Measurements from ENCODE around the gene EBF3. TPM values are rescaled to one million over a fixed set of nuclear protein-coding genes. Genes with fewer than 3 reads are reported as not detected.

EBF3 gene
- polyA plus RNA-seq, 3 donors: 0.79 to 1.1 (median 0.79) TPM

- DNase-seq (ENCODE audit: low read depth in 3 of 3, low spot score in 2 of 3): no peak
These were observed 70.7 kb downstream of the EBF3 start for GRCh38 chr10:129893104-129894089.

- no peak for DNase-seq (ENCODE audit: low read depth in 3 of 3, low spot score in 2 of 3)
These were observed 71.5 kb downstream of the EBF3 start for GRCh38 chr10:129892548-129893052.

GRCh38 chr10:129891806-129892205 is 72.3 kb downstream of the EBF3 start:
- no peak for DNase-seq (ENCODE audit: low read depth in 3 of 3, low spot score in 2 of 3)

GRCh38 chr10:129890170-129890569 is 73.9 kb downstream of the EBF3 start:
- DNase-seq (ENCODE audit: low read depth in 3 of 3, low spot score in 2 of 3): no peak

- DNase-seq (ENCODE audit: low read depth in 3 of 3, low spot score in 2 of 3): no peak
These were observed 75.1 kb downstream of the EBF3 start for GRCh38 chr10:129888784-129889616.

- DNase-seq (ENCODE audit: low read depth in 3 of 3, low spot score in 2 of 3): no peak
These were observed 75.9 kb downstream of the EBF3 start for GRCh38 chr10:129887986-129888783.

GRCh38 chr10:129887381-129887905 is 76.6 kb downstream of the EBF3 start:
- no peak for DNase-seq (ENCODE audit: low read depth in 3 of 3, low spot score in 2 of 3)

GRCh38 chr10:129886263-129886662 is 77.8 kb downstream of the EBF3 start:
- DNase-seq (ENCODE audit: low read depth in 3 of 3, low spot score in 2 of 3): no peak

- no peak for DNase-seq (ENCODE audit: low read depth in 3 of 3, low spot score in 2 of 3)
These were observed 78.5 kb downstream of the EBF3 start for GRCh38 chr10:129885526-129885925.

GRCh38 chr10:129884398-129885078 is 79.5 kb downstream of the EBF3 start:
- no peak for DNase-seq (ENCODE audit: low read depth in 3 of 3, low spot score in 2 of 3)

- DNase-seq (ENCODE audit: low read depth in 3 of 3, low spot score in 2 of 3): no peak
These were observed 80.3 kb downstream of the EBF3 start for GRCh38 chr10:129883626-129884397.

- DNase-seq (ENCODE audit: low read depth in 3 of 3, low spot score in 2 of 3): no peak
These were observed 81.0 kb downstream of the EBF3 start for GRCh38 chr10:129883029-129883428.

- DNase-seq (ENCODE audit: low read depth in 3 of 3, low spot score in 2 of 3): no peak
These were observed 81.6 kb downstream of the EBF3 start for GRCh38 chr10:129882291-129883010.

GRCh38 chr10:129881641-129882040 is 82.4 kb downstream of the EBF3 start:
- no peak for DNase-seq (ENCODE audit: low read depth in 3 of 3, low spot score in 2 of 3)

- DNase-seq (ENCODE audit: low read depth in 3 of 3, low spot score in 2 of 3): no peak
These were observed 83.7 kb downstream of the EBF3 start for GRCh38 chr10:129880191-129880870.

GRCh38 chr10:129879655-129880054 is 84.4 kb downstream of the EBF3 start:
- no peak for DNase-seq (ENCODE audit: low read depth in 3 of 3, low spot score in 2 of 3)

GRCh38 chr10:129878835-129879234 is 85.2 kb downstream of the EBF3 start:
- no peak for DNase-seq (ENCODE audit: low read depth in 3 of 3, low spot score in 2 of 3)
